OCI-LY1 (cell line): ENCODE results near the gene PASK.

Experiments used
- H2AFZ ChIP-seq: fragments of 200-600 bp; sonication (generic), shearing (Covaris generic); 2 replicates; pipeline ENCODE4 v1.6.0; 2014; ENCODE audit warnings: antibody characterized with exemption, mild to moderate bottlenecking, low read length
- H3F3A ChIP-seq: fragments of 200-600 bp; sonication (generic), shearing (Covaris generic); 2 replicates; pipeline ENCODE4 v1.6.0; 2014; ENCODE audit warnings: mild to moderate bottlenecking, antibody characterized with exemption, low read length, moderate library complexity; ENCODE audit not compliant: insufficient read depth
- H3K27ac ChIP-seq: fragments of 200-600 bp; sonication (generic); 2 replicates; pipeline ENCODE4 v1.5.1; 2014; ENCODE audit warnings: low read length, mixed run types, mild to moderate bottlenecking, low read depth; ENCODE audit not compliant: poor library complexity, severe bottlenecking
- H3K27me3 ChIP-seq: fragments of 200-600 bp; sonication (generic); 2 replicates; pipeline ENCODE4 v1.6.0; 2014; ENCODE audit warnings: antibody characterized with exemption, mild to moderate bottlenecking, low read length, moderate library complexity; ENCODE audit not compliant: insufficient read depth
- H3K36me3 ChIP-seq: fragments of 200-600 bp; sonication (generic); 2 replicates; pipeline ENCODE4 v1.6.1; 2014; ENCODE audit warnings: mild to moderate bottlenecking, antibody characterized with exemption, low read length, moderate library complexity, mixed read lengths; ENCODE audit not compliant: insufficient read depth
- H3K4me1 ChIP-seq: fragments of 200-600 bp; sonication (generic); 2 replicates; pipeline ENCODE4 v1.5.1; 2014; ENCODE audit warnings: mild to moderate bottlenecking, low read length, moderate library complexity; ENCODE audit not compliant: insufficient read depth, severe bottlenecking
- H3K4me2 ChIP-seq: fragments of 200-600 bp; sonication (generic), shearing (Covaris generic); 2 replicates; pipeline ENCODE4 v1.6.1; 2014; ENCODE audit warnings: low read length
- H3K4me3 ChIP-seq: fragments of 200-600 bp; sonication (generic); 2 replicates; pipeline ENCODE4 v1.5.1; 2014; ENCODE audit warnings: low read length, low read depth, mild to moderate bottlenecking, mixed read lengths; ENCODE audit not compliant: poor library complexity, severe bottlenecking
- H3K79me2 ChIP-seq: fragments of 200-600 bp; shearing (Covaris generic); 2 replicates; pipeline ENCODE4 v1.6.1; 2016; ENCODE audit warnings: mixed run types, low read length, mixed read lengths; ENCODE audit not compliant: insufficient read depth
- H3K9ac ChIP-seq: fragments of 200-600 bp; sonication (generic), shearing (Covaris generic); 2 replicates; pipeline ENCODE4 v1.6.1; 2014; ENCODE audit warnings: mild to moderate bottlenecking, low read length, mixed read lengths
- H3K9me2 ChIP-seq: fragments of 200-600 bp; sonication (generic), shearing (Covaris generic); 2 replicates; pipeline ENCODE4 v1.6.1; 2014; ENCODE audit warnings: low read depth, mild to moderate bottlenecking, low read length, mixed read lengths
- H3K9me3 ChIP-seq: fragments of 200-600 bp; shearing (Covaris generic); 2 replicates; pipeline ENCODE4 v1.6.1; 2014; ENCODE audit warnings: low read length, mixed read lengths
- H4K20me1 ChIP-seq: fragments of 200-600 bp; sonication (generic), shearing (Covaris generic); 2 replicates; pipeline ENCODE4 v1.6.0; 2016; ENCODE audit warnings: mild to moderate bottlenecking, low read length; ENCODE audit not compliant: insufficient read depth
- EZH2 ChIP-seq: fragments of 200-600 bp; sonication (generic), shearing (Covaris generic); IDR thresholded peaks from 2 replicates; pipeline ENCODE4 v1.8.0; 2017; ENCODE audit warnings: borderline replicate concordance, mixed run types, mild to moderate bottlenecking, antibody characterized with exemption, low read length, moderate library complexity, mixed read lengths
- TF ChIP-seq, protein P1 (sequence below): fragments of 200-600 bp; sonication (generic), shearing (Covaris generic); IDR thresholded peaks from 2 replicates; pipeline ENCODE4 v1.5.1; 2017; ENCODE audit warnings: mild to moderate bottlenecking, antibody characterized with exemption, low read length, moderate library complexity, mixed read lengths

PASK gene

DNA sequence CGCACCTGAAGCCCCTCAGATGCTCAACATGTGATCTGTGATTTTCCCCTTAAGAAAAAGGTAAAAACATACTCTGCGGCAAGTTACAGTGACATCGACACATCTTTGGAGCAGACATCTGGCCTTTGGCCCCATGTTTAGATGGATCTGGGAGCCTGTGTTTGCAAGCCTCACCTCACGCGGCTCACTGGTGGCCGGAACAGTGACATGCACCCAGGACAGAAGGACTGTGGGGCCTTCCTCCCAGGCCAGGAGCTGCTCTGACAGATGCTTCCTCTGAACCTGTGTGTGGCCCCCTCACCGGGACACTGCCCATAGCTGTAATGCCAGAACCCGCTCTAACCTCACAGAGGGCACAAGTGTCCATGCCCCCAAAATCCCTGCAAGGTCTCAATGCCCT lies 13.1 kb downstream of the PASK start:
- H3F3A ChIP-seq: no peaks in the 10 kb centered on the region
- no peaks in the 10 kb centered on the region for H3K9me3 ChIP-seq
- H3K4me3 ChIP-seq: no peak overlapping the region
- peaks cover 61% of the 10 kb centered on the region for H3K36me3 ChIP-seq
- H3K27me3 ChIP-seq: no peaks in the 10 kb centered on the region
- no peaks in the 10 kb centered on the region for H4K20me1 ChIP-seq
- no peaks in the 10 kb centered on the region for H3K4me1 ChIP-seq
- TF ChIP-seq EZH2: no peak
- TF ChIP-seq, protein P1, sequence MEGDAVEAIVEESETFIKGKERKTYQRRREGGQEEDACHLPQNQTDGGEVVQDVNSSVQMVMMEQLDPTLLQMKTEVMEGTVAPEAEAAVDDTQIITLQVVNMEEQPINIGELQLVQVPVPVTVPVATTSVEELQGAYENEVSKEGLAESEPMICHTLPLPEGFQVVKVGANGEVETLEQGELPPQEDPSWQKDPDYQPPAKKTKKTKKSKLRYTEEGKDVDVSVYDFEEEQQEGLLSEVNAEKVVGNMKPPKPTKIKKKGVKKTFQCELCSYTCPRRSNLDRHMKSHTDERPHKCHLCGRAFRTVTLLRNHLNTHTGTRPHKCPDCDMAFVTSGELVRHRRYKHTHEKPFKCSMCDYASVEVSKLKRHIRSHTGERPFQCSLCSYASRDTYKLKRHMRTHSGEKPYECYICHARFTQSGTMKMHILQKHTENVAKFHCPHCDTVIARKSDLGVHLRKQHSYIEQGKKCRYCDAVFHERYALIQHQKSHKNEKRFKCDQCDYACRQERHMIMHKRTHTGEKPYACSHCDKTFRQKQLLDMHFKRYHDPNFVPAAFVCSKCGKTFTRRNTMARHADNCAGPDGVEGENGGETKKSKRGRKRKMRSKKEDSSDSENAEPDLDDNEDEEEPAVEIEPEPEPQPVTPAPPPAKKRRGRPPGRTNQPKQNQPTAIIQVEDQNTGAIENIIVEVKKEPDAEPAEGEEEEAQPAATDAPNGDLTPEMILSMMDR: no peak
- no peaks in the 10 kb centered on the region for H3K79me2 ChIP-seq
- no peak overlapping the region for H3K27ac ChIP-seq
- no peak overlapping the region for H3K9ac ChIP-seq
- no peaks in the 10 kb centered on the region for H3K9me2 ChIP-seq
- H3K4me2 ChIP-seq: no peak overlapping the region
- H2AFZ ChIP-seq: no peak overlapping the region

DNA sequence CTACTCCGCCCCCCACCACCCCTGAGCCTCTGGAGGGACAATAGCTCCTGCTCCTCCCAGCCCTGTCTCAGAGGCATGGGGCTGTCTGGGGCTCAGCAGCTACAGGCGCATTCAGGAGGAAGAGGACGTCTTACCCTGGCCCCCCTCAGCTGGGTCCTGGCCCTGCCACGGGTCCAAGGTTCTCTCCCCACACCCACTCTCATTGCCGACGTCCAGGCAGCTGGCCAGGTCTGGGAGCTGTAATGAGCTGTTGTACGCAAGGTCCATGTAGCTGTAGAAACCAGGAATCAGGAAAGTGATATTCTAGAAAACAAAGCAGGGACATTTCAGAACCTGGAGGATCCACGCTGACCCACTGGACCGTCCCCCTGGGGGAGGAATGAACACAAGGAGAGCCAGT lies 13.5 kb downstream of the PASK start:
- Histone ChIP-seq H3K4me2 (no peak overlapping the region), H3F3A (no peaks in the 10 kb centered on the region), H3K27me3 (no peaks in the 10 kb centered on the region), H3K4me3 (no peak overlapping the region), H3K9me3 (no peaks in the 10 kb centered on the region), H3K9me2 (no peaks in the 10 kb centered on the region), H3K9ac (no peak overlapping the region), H4K20me1 (no peaks in the 10 kb centered on the region), H3K36me3 (peaks cover 57% of the 10 kb centered on the region), H3K79me2 (no peaks in the 10 kb centered on the region), H3K4me1 (no peaks in the 10 kb centered on the region), H3K27ac (no peak overlapping the region), H2AFZ (no peak overlapping the region)
- TF ChIP-seq EZH2: no peak
- TF ChIP-seq, protein P1: no peak

DNA sequence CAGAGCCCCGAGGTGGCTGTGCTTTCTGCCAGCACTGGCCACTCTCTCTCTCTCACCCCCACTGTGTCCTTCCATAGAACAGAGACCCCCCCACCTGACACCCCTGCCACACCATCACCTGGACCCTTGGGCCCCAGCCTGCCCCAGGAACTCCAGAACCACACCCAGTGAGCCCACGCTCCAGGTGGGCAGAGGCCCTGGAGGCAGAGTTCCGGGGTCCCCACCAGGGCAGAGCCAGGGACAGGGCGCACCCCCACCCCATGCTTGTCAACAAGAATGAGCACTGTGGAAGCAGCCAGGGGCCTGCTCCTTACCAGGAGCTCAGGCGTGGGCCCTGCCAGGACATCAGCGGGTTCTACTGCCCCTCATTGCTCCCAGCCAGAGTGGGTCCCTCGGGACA lies 14.6 kb downstream of the PASK start:
- Histone ChIP-seq H3K4me3 (no peak overlapping the region), H3K27me3 (no peaks in the 10 kb centered on the region), H3K9me2 (no peaks in the 10 kb centered on the region), H3K79me2 (no peaks in the 10 kb centered on the region), H4K20me1 (no peaks in the 10 kb centered on the region), H3F3A (no peaks in the 10 kb centered on the region), H3K9me3 (no peaks in the 10 kb centered on the region), H3K4me1 (no peaks in the 10 kb centered on the region), H3K36me3 (peaks cover 57% of the 10 kb centered on the region), H3K4me2 (no peak overlapping the region), H3K9ac (no peak overlapping the region), H2AFZ (no peak overlapping the region), H3K27ac (no peak overlapping the region)
- no peak for TF ChIP-seq EZH2
- TF ChIP-seq, protein P1: no peak
